ES-I3 (cell line): ENCODE data around the gene RBPJ.

Source experiments
- H3K36me3 ChIP-seq: 2 replicates; pipeline ENCODE4 v1.6.1; 2013; ENCODE audit warnings: mild to moderate bottlenecking, low read length, control low read depth, moderate library complexity; ENCODE audit not compliant: insufficient read depth
- H3K4me1 ChIP-seq: 2 replicates; pipeline ENCODE4 v1.6.1; 2013; ENCODE audit warnings: mild to moderate bottlenecking, control low read depth, low read length; ENCODE audit not compliant: insufficient read depth
- H3K9ac ChIP-seq: 2 replicates; pipeline ENCODE4 v1.6.1; 2013; ENCODE audit warnings: low read depth, mild to moderate bottlenecking, low read length, moderate library complexity
- H3K9me3 ChIP-seq: 2 replicates; pipeline ENCODE4 v1.6.1; 2013; ENCODE audit warnings: mild to moderate bottlenecking, low read length, moderate library complexity; ENCODE audit not compliant: control insufficient read depth, insufficient read depth

The RBPJ gene

GRCh38 chr4:26467724-26468123, 146.9 kb downstream of the RBPJ start:
- H3K9me3 ChIP-seq = no peaks in the 10 kb centered on the region; the same call in none of the 2 replicates
- H3K9ac ChIP-seq = no peak overlapping the region
- no peaks in the 10 kb centered on the region for H3K36me3 ChIP-seq
- H3K4me1 ChIP-seq = no peaks in the 10 kb centered on the region

GRCh38 chr4:26468283-26468949, 147.6 kb downstream of the RBPJ start:
- H3K4me1 ChIP-seq = no peaks in the 10 kb centered on the region
- no peaks in the 10 kb centered on the region; the same call in none of the 2 replicates for H3K9me3 ChIP-seq
- H3K9ac ChIP-seq = no peak overlapping the region
- H3K36me3 ChIP-seq = no peaks in the 10 kb centered on the region

- Histone ChIP-seq H3K36me3 (no peaks in the 10 kb centered on the region), H3K9me3 (no peaks in the 10 kb centered on the region; the same call in none of the 2 replicates), H3K4me1 (no peaks in the 10 kb centered on the region), H3K9ac (no peak overlapping the region)
These were observed 148.2 kb downstream of the RBPJ start for GRCh38 chr4:26468977-26469376.

- Histone ChIP-seq H3K9ac (no peak overlapping the region), H3K4me1 (no peaks in the 10 kb centered on the region), H3K36me3 (no peaks in the 10 kb centered on the region), H3K9me3 (no peaks in the 10 kb centered on the region; the same call in 1 of the 2 replicates)
These were observed 151.1 kb downstream of the RBPJ start for GRCh38 chr4:26471890-26472289.

GRCh38 chr4:26473893-26474292, 153.1 kb downstream of the RBPJ start:
- Histone ChIP-seq H3K9ac (no peak overlapping the region), H3K36me3 (no peaks in the 10 kb centered on the region), H3K9me3 (no peaks in the 10 kb centered on the region; the same call in 1 of the 2 replicates), H3K4me1 (no peaks in the 10 kb centered on the region)

GRCh38 chr4:26474551-26474950, 153.7 kb downstream of the RBPJ start:
- H3K9me3 ChIP-seq = no peaks in the 10 kb centered on the region; the same call in 1 of the 2 replicates
- H3K36me3 ChIP-seq = no peaks in the 10 kb centered on the region
- no peaks in the 10 kb centered on the region for H3K4me1 ChIP-seq
- no peak overlapping the region for H3K9ac ChIP-seq

GRCh38 chr4:26475716-26476115, 154.9 kb downstream of the RBPJ start:
- H3K9me3 ChIP-seq = no peaks in the 10 kb centered on the region
- H3K36me3 ChIP-seq = no peaks in the 10 kb centered on the region
- H3K9ac ChIP-seq = no peak overlapping the region
- no peaks in the 10 kb centered on the region for H3K4me1 ChIP-seq

- no peak overlapping the region for H3K9ac ChIP-seq
- H3K36me3 ChIP-seq = no peaks in the 10 kb centered on the region
- no peaks in the 10 kb centered on the region for H3K9me3 ChIP-seq
- H3K4me1 ChIP-seq = no peaks in the 10 kb centered on the region
These were observed 155.7 kb downstream of the RBPJ start for GRCh38 chr4:26476545-26476944.

- no peaks in the 10 kb centered on the region for H3K36me3 ChIP-seq
- no peaks in the 10 kb centered on the region for H3K4me1 ChIP-seq
- no peaks in the 10 kb centered on the region for H3K9me3 ChIP-seq
- no peak overlapping the region for H3K9ac ChIP-seq
These were observed 157.5 kb downstream of the RBPJ start for GRCh38 chr4:26478330-26478729.

- no peak overlapping the region for H3K9ac ChIP-seq
- no peaks in the 10 kb centered on the region for H3K9me3 ChIP-seq
- no peaks in the 10 kb centered on the region for H3K36me3 ChIP-seq
These were observed 162.0 kb downstream of the RBPJ start for GRCh38 chr4:26482508-26483462.

GRCh38 chr4:26484032-26484515, 163.3 kb downstream of the RBPJ start:
- no peaks in the 10 kb centered on the region for H3K4me1 ChIP-seq
- H3K9me3 ChIP-seq = no peaks in the 10 kb centered on the region
- no peak overlapping the region for H3K9ac ChIP-seq
- H3K36me3 ChIP-seq = no peaks in the 10 kb centered on the region

More at GRCh38 chr4:26482508-26483462, 162.0 kb downstream of the RBPJ start:
- H3K4me1 ChIP-seq = no peaks in the 10 kb centered on the region

- no peaks in the 10 kb centered on the region for H3K4me1 ChIP-seq
- H3K36me3 ChIP-seq = no peaks in the 10 kb centered on the region
- H3K9me3 ChIP-seq = no peaks in the 10 kb centered on the region
- H3K9ac ChIP-seq = no peak overlapping the region
These were observed 163.7 kb downstream of the RBPJ start for GRCh38 chr4:26484516-26484915.
